Small intestine (tissue), 7 donors: ENCODE results near the gene ADORA3. TPM values are rescaled to one million over a fixed set of nuclear protein-coding genes. Genes with fewer than 3 reads are reported as not detected.

Experiments
- DNase-seq, 2 donors: peaks; one replicate each; pipeline versions ENCODE4 v3.0.0 to v3.0.0-alpha.2; 2013
- FAIRE-seq: peaks from 2 replicates; lab custom pipeline; 2012; peaks lifted over from hg19 to GRCh38; lab: Jason Lieb, UNC
- H3K27ac ChIP-seq, 3 donors: one replicate each; pipeline ENCODE4 v1.5.1; 2013; ENCODE audit warnings: low read length in 2 of 3, mild to moderate bottlenecking in 2 of 3, control low read depth in 1 of 3, inconsistent platforms in 1 of 3, low read depth in 1 of 3, moderate library complexity in 1 of 3
- H3K27me3 ChIP-seq, 3 donors: one replicate each; pipeline ENCODE4 v1.6.1; 2013; ENCODE audit warnings: low read length in 3 of 3, inconsistent platforms in 1 of 3; ENCODE audit not compliant: control insufficient read depth in 3 of 3, insufficient read depth in 3 of 3
- H3K36me3 ChIP-seq, 3 donors: one replicate each; pipeline ENCODE4 v1.6.1; 2013; ENCODE audit warnings: low read length in 3 of 3, inconsistent platforms in 1 of 3, low read depth in 1 of 3, mild to moderate bottlenecking in 1 of 3, moderate library complexity in 1 of 3; ENCODE audit not compliant: control insufficient read depth in 3 of 3, insufficient read depth in 2 of 3
- H3K4me1 ChIP-seq, 3 donors: one replicate each; pipeline ENCODE4 v1.6.1; 2013; ENCODE audit warnings: low read length in 2 of 3, inconsistent platforms in 1 of 3, low read depth in 1 of 3, mild to moderate bottlenecking in 1 of 3, moderate library complexity in 1 of 3; ENCODE audit not compliant: control insufficient read depth in 3 of 3, insufficient read depth in 2 of 3
- H3K4me3 ChIP-seq, 3 donors: one replicate each; pipeline ENCODE4 v1.5.1; 2013; ENCODE audit warnings: low read length in 3 of 3, control low read depth in 1 of 3, inconsistent platforms in 1 of 3, low read depth in 1 of 3, mild to moderate bottlenecking in 1 of 3, moderate library complexity in 1 of 3
- H3K9me3 ChIP-seq, 2 donors: one replicate each; pipeline ENCODE4 v1.6.1; 2013; ENCODE audit warnings: low read depth in 1 of 2, low read length in 1 of 2; ENCODE audit not compliant: control insufficient read depth in 2 of 2, insufficient read depth in 1 of 2
- WGBS, 3 donors: extraction: QIAGEN DNeasy Blood & Tissue Kit; methylation state at CpG; one replicate each; pipeline ENCODE4 v1.1.7; 2013; 5-methylcytosine and 5-hydroxymethylcytosine counted together
- polyA plus RNA-seq, 4 donors: library from polyadenylated mRNA; stranded (reverse) in 3 of 4; unstranded in 1 of 4; fragments of 200-250 nt in 3 of 4; fragments of 120-200 nt in 1 of 4; gene quantifications; one replicate each; pipeline versions ENCODE4 v1.2.1 to v1.2.3, GENCODE V29; 2013
- donor health status: healthy with polysubstance abuse.
- donor health status: control.
- donor health status: control.
- donor health status: Bipolar disorder and iron deficiency.
- donor health status: healthy.

The ADORA3 gene
- polyA plus RNA-seq, 4 donors = 2.5 to 4.6 (median 4.1) TPM

DNA sequence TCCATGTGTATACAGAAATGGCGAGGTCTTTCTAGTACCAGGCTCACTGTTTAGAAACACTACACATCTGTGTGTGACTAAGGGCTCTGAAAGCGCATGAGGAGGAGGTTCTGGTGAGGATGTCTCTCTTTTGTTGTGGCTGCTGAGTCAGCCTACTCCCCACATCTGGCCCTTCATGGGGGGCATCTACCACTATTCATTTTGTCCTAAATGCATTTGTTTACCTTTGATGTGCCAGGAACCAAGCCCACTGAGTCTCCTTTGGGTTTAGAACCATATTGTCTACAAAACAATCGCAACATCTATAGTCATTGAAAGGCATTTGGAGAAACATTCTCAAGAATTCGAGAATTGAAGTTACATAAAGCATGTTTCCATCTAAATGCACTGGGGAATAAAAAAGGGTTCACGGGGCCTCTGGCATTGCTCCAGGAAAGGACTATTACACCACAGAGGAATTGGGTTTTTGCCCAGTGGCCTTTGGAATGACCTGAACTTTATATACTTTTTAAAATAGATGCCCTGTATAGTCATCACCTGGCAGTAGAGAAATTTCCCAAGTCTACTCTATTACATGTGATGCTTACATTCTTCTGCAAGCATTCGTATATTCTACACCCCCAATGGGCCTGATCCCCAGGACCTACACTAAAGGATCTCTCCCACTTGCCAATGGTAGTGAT, 35.1 kb upstream of the ADORA3 start:
- 42 to 69% (median 47%) methylated on average over 6 of the region's 6 CpGs for WGBS, 3 donors
- FAIRE-seq = no peak
- Histone ChIP-seq H3K4me3 (no peak overlapping the region), H3K9me3 (no peaks in the 10 kb centered on the region), H3K36me3 (no peaks in the 10 kb centered on the region), H3K4me1 (peaks cover 0 to 20% (median 0%) of the 10 kb centered on the region in 3 donors), H3K27me3 (no peaks in the 10 kb centered on the region), H3K27ac (no peak overlapping the region)
- peak; percentile 70 to 83 for DNase-seq

GRCh38 chr1:111535256-111536191, 32.1 kb upstream of the ADORA3 start:
- WGBS, 3 donors = 20 to 54% (median 42%) methylated on average over 14 of the region's 14 CpGs

DNA sequence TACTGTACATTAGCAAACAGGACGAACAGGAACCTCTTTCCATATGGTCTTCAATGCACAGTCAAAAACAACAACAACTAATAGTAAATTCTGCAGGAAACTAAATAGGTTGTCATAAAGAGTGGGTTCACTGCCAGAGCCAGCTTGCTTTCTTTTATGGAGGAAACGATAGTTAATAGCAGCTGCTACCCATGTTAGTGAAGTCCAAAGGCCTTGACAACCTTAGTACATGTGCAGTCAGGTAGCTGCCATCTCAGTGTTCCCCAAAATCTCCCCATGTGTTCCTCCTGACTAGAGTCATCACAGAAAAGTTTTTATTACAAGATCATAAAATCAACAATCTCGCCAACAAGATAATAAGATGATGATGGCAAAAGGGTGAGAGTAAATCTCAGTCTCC, 16.6 kb upstream of the ADORA3 start:
- H3K9me3 ChIP-seq = peaks cover 0 to 4% of the 10 kb centered on the region in 2 donors
- FAIRE-seq = no peak
- H3K27ac ChIP-seq = no peak overlapping the region
- peaks cover 0 to 9% (median 0%) of the 10 kb centered on the region in 3 donors for H3K27me3 ChIP-seq
- WGBS, 3 donors = 26 to 65% (median 47%) methylated on average over 3 of the region's 3 CpGs
- no peak overlapping the region for H3K4me3 ChIP-seq
- no peaks in the 10 kb centered on the region for H3K36me3 ChIP-seq
- DNase-seq = peak; percentile 53 to 63
- peaks cover 0 to 8% (median 0%) of the 10 kb centered on the region in 3 donors for H3K4me1 ChIP-seq

More at GRCh38 chr1:111535256-111536191, 32.1 kb upstream of the ADORA3 start:
- peaks cover 0 to 20% (median 0%) of the 10 kb centered on the region in 3 donors for H3K4me1 ChIP-seq
- no peaks in the 10 kb centered on the region for H3K27me3 ChIP-seq
- H3K4me3 ChIP-seq = no peak overlapping the region
- peak; percentile 47 to 77 for DNase-seq
- H3K9me3 ChIP-seq = no peaks in the 10 kb centered on the region
- peak overlapping the region in 2 of 3 donors; percentile 15 to 46 for H3K27ac ChIP-seq
- FAIRE-seq = no peak
- H3K36me3 ChIP-seq = no peaks in the 10 kb centered on the region

DNA sequence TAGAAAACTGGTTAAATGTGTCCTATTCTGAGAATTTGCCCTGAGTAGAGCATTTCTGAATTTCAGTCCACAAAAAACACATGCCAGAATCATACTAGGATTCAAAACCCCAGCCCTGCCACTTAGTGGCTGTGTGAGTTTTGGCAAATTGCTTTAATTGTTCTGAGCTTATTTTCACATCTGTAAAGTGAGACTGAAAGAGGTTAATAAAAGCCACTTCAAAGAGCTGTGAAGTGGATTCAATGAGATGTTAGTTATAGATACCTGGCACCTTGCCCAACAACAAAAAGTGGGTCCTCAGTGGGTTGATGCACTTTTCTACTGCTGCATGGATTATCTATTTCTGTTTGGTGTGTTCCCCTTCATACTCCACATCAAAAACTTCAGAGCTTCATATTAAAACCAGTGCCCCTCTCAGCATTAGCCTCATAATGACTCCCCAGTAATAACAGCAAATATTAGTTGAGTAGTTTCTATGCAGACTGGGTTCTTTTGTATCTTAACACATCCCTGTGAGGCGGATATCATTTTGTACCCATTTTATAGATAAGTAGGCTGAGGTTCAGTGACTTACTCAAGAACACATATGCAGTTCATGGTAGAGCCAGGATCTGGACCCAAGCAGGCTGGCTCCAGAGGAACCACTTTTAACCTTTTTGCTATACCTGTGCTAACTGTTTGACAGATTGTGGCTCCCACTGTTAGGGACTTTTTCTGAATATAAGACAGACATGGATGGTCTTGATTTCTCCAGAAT, 14.2 kb upstream of the ADORA3 start:
- DNase-seq = no peak
- WGBS, 3 donors = 89 to 100% (median 96%) methylated on average over 1 of the region's 1 CpG
- no peak overlapping the region for H3K27ac ChIP-seq

GRCh38 chr1:111516005-111516535, 12.6 kb upstream of the ADORA3 start:
- no peak for FAIRE-seq
- 26 to 69% (median 57%) methylated on average over 13 of the region's 13 CpGs for WGBS, 3 donors
- Histone ChIP-seq H3K27me3 (peaks cover 0 to 9% (median 0%) of the 10 kb centered on the region in 3 donors), H3K36me3 (no peaks in the 10 kb centered on the region), H3K9me3 (no peaks in the 10 kb centered on the region), H3K27ac (peak overlapping the region in 2 of 3 donors; percentile 40 to 70), H3K4me3 (peak overlapping the region in 1 of 3 donors; percentile 20), H3K4me1 (peaks cover 0 to 24% (median 0%) of the 10 kb centered on the region in 3 donors)
- DNase-seq = peak in 1 of 2 donors; percentile 24

More for the DNA sequence above, 14.2 kb upstream of the ADORA3 start:
- H3K27me3 ChIP-seq = peaks cover 0 to 9% (median 0%) of the 10 kb centered on the region in 3 donors
- peaks cover 0 to 17% (median 0%) of the 10 kb centered on the region in 3 donors for H3K4me1 ChIP-seq
- FAIRE-seq = no peak
- no peaks in the 10 kb centered on the region for H3K36me3 ChIP-seq
- H3K4me3 ChIP-seq = no peak overlapping the region
- H3K9me3 ChIP-seq = no peaks in the 10 kb centered on the region

GRCh38 chr1:111515291-111516004, 12.0 kb upstream of the ADORA3 start:
- Histone ChIP-seq H3K9me3 (no peaks in the 10 kb centered on the region), H3K36me3 (no peaks in the 10 kb centered on the region), H3K4me3 (peak overlapping the region in 2 of 3 donors; percentile 6 to 20), H3K27ac (peak overlapping the region in 2 of 3 donors; percentile 32 to 70), H3K27me3 (peaks cover 0 to 9% (median 0%) of the 10 kb centered on the region in 3 donors), H3K4me1 (peaks cover 0 to 28% (median 0%) of the 10 kb centered on the region in 3 donors)
- FAIRE-seq (no peak), DNase-seq (no peak)
- 28 to 64% (median 64%) methylated on average over 31 to 40 of the region's 40 CpGs for WGBS, 3 donors

DNA sequence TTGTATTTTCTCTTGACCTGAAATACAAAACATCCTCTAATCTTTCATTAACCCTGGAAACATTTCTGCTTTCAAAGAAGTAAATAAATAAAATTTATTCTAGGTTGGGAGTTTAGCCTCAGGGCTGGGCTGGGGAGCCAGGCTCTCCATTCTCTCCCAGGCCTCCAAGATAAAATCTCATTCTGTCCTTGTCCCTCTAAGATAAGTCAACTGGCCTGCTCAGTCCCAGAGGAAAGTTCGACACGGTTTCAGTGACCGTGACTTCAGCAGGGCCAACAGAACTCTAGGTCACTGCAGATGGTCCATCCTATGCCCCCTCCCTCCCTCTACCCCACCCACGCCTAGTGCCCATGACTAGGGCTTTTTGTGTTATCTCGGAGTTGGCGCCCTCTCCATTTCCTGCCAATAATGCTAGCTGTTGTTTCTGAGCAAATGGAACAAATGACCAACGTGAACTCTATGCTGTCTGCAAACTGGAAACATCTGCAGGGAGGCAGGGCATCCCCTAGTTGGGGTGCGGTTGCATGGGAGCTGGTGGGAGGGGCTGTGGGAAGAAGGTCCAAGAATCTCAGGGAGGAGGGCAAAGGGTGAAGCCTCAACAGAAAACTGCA, 10.1 kb upstream of the ADORA3 start:
- no peaks in the 10 kb centered on the region for H3K9me3 ChIP-seq
- peaks cover 0 to 9% (median 0%) of the 10 kb centered on the region in 3 donors for H3K27me3 ChIP-seq
- H3K36me3 ChIP-seq = no peaks in the 10 kb centered on the region
- peak overlapping the region in 1 of 3 donors; percentile 56 for H3K27ac ChIP-seq
- DNase-seq (no peak), FAIRE-seq (no peak)
- no peak overlapping the region for H3K4me3 ChIP-seq
- peaks cover 0 to 40% (median 4%) of the 10 kb centered on the region in 3 donors for H3K4me1 ChIP-seq
- 62 to 68% (median 63%) methylated on average over 8 of the region's 8 CpGs for WGBS, 3 donors
